Loucy (cell line): Measurements from ENCODE around the gene CAPN7.

Experiments used
- CTCF ChIP-seq: fragments of 200-600 bp; sonication (generic); conservative IDR thresholded peaks from 2 replicates; pipeline ENCODE4 v1.5.1; 2014; ENCODE audit warnings: mild to moderate bottlenecking, antibody characterized with exemption, low read length
- EZH2phosphoT487 ChIP-seq: fragments of 200-600 bp; IDR thresholded peaks from 2 replicates; pipeline ENCODE4 v1.6.1; 2018; ENCODE audit warnings: antibody characterized with exemption, mild to moderate bottlenecking, moderate library complexity, borderline replicate concordance

GRCh38 chr3:15207836-15208504 is 1.9 kb downstream of the CAPN7 start:
- TF ChIP-seq CTCF (no peak), EZH2phosphoT487 (no peak)
